GM12892 (cell line): ENCODE measurements around the gene DDI1. TPM values are rescaled to one million over a fixed set of nuclear protein-coding genes. Genes with fewer than 3 reads are reported as not detected.

Experiments used
- DNase-seq: peaks from one replicate; pipeline ENCODE4 v3.0.0; 2011; ENCODE audit not compliant: insufficient read length
- FAIRE-seq: peaks from 2 replicates; lab custom pipeline; 2011; peaks lifted over from hg19 to GRCh38; lab: Jason Lieb, UNC
- POLR2A ChIP-seq: IDR thresholded peaks from 2 replicates; pipeline ENCODE4 v1.6.1; 2011; ENCODE audit warnings: low read depth, low read length, control low read depth
- POLR2AphosphoS5 ChIP-seq: IDR thresholded peaks from 2 replicates; pipeline ENCODE4 v1.6.1; 2011; ENCODE audit warnings: low read depth, low read length, control low read depth
- TAF1 ChIP-seq: IDR thresholded peaks from 2 replicates; pipeline ENCODE4 v1.6.1; 2011; ENCODE audit warnings: low read depth, mild to moderate bottlenecking, control low read depth, low read length, borderline replicate concordance
- polyA plus RNA-seq: library from polyadenylated mRNA; unstranded; fragments of >200 nt; gene quantifications from one replicate; pipeline ENCODE4 v1.2.1, GENCODE V29; 2012; ENCODE audit warnings: missing spikeins, inconsistent platforms; ENCODE audit not compliant: missing spikeins

Gene DDI1
- polyA plus RNA-seq: not detected

DNA sequence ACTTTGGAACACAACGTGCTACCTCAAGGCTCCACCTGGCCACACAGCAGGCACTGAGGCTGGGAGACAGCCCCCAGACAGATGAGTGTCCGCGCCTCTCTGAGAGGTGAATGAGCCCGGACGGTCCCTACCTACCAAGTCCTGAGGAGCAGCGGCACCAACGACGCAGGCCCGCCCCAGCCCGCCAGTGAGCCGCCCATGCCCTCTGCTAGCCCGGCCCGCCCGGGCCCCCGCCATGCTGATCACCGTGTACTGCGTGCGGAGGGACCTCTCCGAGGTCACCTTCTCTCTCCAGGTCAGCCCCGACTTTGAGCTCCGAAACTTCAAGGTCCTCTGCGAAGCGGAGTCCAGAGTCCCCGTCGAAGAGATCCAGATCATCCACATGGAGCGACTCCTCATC, at the start of gene DDI1:
Gene DDI1, plus strand, starts transcription at position 53 of the 400 bp plus-strand sequence. Its CDS starts 183 bp downstream, at position 236.
- DNase-seq: no peak
- FAIRE-seq: no peak
- TF ChIP-seq POLR2AphosphoS5: no peak
- no peak for TF ChIP-seq POLR2A
- no peak for TF ChIP-seq TAF1

- no peak for TF ChIP-seq TAF1
- no peak for FAIRE-seq
- no peak for DNase-seq
Observed at GRCh38 chr11:103987629-103988594, 48.5 kb upstream of the DDI1 start.

DNA sequence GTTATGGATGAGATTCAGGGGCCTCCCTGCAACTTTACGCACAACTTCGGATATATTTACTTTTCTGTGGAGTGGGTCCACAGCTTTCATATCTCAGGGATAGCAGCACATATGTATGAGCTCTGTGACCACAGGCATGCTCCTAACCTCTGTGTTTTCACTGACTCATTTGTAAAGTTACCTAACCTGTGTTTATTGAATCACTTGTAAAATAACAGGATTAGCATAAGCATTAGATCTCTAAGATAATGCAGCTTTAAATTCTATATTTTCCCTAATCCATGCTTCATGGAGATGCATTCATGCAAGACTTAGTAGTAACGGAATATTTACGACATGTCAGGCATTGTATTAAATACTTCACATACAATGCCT, 47.9 kb upstream of the DDI1 start:
- no peak for FAIRE-seq
- TF ChIP-seq POLR2A: no peak
- no peak for TF ChIP-seq TAF1
- no peak for TF ChIP-seq POLR2AphosphoS5

DNA sequence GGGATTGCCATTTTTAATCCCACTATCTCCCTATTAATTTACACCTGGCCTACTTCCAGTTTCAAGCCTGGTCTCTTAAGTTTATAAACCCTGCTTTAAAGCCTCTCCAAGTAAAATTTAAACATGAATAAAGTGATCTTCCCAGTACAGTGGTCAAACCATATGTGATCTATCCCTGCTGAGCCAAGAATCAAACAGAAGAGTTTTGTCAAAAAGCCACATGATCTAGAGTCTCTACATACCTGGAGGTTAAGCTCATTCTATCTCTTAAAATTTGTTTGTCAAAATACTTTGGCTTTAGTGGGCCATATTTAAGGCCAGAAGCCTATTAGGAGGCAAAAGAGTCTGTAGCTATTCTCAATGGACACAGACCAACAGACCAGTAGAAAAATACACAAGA, 42.9 kb upstream of the DDI1 start:
- TF ChIP-seq TAF1: no peak
- no peak for TF ChIP-seq POLR2AphosphoS5
- no peak for TF ChIP-seq POLR2A
- FAIRE-seq (no peak), DNase-seq (no peak)

More for the DNA sequence above, 47.9 kb upstream of the DDI1 start:
- no peak for DNase-seq

- DNase-seq: no peak
- TF ChIP-seq POLR2A: no peak
- TF ChIP-seq TAF1: no peak
- no peak for TF ChIP-seq POLR2AphosphoS5
- peak; percentile 38 for FAIRE-seq
Observed at GRCh38 chr11:103994094-103994493, 42.3 kb upstream of the DDI1 start.

- no peak for TF ChIP-seq TAF1
- no peak for TF ChIP-seq POLR2A
- no peak for TF ChIP-seq POLR2AphosphoS5
Observed at GRCh38 chr11:103994518-103994917, 41.9 kb upstream of the DDI1 start.

GRCh38 chr11:103995896-103996295, 40.5 kb upstream of the DDI1 start:
- FAIRE-seq (no peak), DNase-seq (no peak)
- TF ChIP-seq POLR2AphosphoS5: no peak
- no peak for TF ChIP-seq TAF1
- no peak for TF ChIP-seq POLR2A

More at GRCh38 chr11:103994518-103994917, 41.9 kb upstream of the DDI1 start:
- no peak for FAIRE-seq
- no peak for DNase-seq

GRCh38 chr11:103997082-103997481, 39.4 kb upstream of the DDI1 start:
- TF ChIP-seq TAF1 (no peak), POLR2AphosphoS5 (no peak), POLR2A (no peak)
- no peak for DNase-seq
- peak; percentile 78 for FAIRE-seq

- DNase-seq (no peak), FAIRE-seq (no peak)
- TF ChIP-seq POLR2A: no peak
- TF ChIP-seq TAF1: no peak
- TF ChIP-seq POLR2AphosphoS5: no peak
Observed at GRCh38 chr11:103998826-103999508, 37.5 kb upstream of the DDI1 start.

DNA sequence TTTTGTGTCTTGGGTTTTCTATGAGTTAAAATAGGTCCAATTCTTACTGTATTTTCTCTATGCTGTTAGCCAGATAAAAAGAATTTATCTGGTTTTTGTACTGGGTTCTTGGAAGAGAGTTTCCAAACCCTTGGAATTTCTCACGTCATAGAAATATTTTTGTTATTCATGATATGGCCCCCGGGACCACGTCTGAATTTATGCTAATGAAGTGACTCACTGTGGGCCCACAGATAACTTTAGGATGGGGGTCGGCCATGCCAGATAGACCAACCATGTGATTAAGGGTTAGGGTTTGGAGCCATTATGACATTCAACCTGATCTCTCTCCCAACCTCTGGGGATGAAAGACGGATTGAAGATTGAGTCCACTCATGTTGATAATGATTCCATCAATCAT, 35.6 kb upstream of the DDI1 start:
- FAIRE-seq (no peak), DNase-seq (no peak)
- TF ChIP-seq POLR2A (no peak), POLR2AphosphoS5 (no peak)

- TF ChIP-seq TAF1: no peak
- no peak for TF ChIP-seq POLR2AphosphoS5
- TF ChIP-seq POLR2A: no peak
- DNase-seq (no peak), FAIRE-seq (no peak)
Observed at GRCh38 chr11:104001561-104002056, 34.8 kb upstream of the DDI1 start.

GRCh38 chr11:104003491-104003890, 32.9 kb upstream of the DDI1 start:
- no peak for DNase-seq
- TF ChIP-seq TAF1 (no peak), POLR2A (no peak)
- no peak for FAIRE-seq
